ENCODE results near the gene DARS2. TPM values are rescaled to one million over a fixed set of nuclear protein-coding genes. Genes with fewer than 3 reads are reported as not detected.

The DARS2 gene
- total and polyA plus RNA-seq, 4 experiments from 2014 or later: 3.6 to 13.5 (median 11.5) TPM

GRCh38 chr1:173869021-173869359 is 44.5 kb downstream of the DARS2 start:
- intact Hi-C loops (cut with micrococcal nuclease): loop anchor here (2.0 to 10.0 kb wide), 5 partner anchors 348 to 1153 kb away; partner anchors contain the start of gene MRPS14
- CTCF ChIA-PET (ENCODE audit: partially characterized antibody): interaction anchor here (1.3 to 2.0 kb wide), 6 partner anchors 12 to 440 kb away, joined by 3 to 5 read pairs (median 4); partner anchors contain the start of gene DARS2
- peaks cover 81% of the 10 kb centered on the region for H3K4me1 ChIP-seq (ENCODE audit: insufficient read depth, low read length)

DNA sequence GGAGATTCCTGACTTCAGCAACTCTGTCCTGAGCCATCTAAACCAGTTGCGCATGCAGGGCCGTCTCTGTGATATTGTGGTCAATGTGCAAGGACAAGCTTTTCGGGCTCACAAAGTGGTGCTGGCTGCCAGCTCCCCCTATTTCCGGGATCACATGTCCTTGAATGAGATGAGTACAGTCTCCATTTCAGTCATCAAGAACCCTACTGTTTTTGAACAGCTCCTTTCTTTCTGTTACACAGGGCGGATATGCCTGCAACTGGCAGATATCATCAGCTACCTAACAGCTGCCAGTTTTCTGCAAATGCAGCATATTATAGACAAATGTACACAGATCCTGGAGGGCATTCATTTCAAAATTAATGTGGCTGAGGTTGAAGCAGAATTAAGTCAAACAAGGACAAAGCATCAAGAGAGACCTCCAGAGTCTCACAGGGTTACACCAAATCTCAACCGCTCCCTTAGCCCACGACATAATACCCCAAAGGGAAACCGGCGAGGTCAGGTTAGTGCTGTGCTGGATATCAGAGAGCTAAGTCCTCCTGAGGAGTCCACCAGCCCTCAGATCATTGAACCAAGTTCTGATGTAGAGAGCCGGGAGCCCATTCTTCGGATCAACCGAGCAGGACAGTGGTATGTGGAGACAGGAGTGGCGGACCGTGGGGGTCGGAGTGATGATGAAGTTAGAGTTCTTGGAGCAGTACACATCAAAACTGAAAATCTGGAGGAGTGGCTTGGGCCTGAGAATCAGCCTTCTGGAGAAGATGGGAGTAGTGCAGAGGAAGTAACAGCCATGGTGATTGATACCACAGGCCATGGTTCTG is 46.0 kb downstream of the DARS2 start:
- Histone ChIP-seq H3K36me3 (ENCODE audit: insufficient read depth, low read length) (peaks cover 14% of the 10 kb centered on the region), H3K4me3 (ENCODE audit: low read length in 2 of 2) (peak overlapping the region in 1 of 2 donors; percentile 5), H3K9me3 (ENCODE audit: control insufficient read depth in 1 of 2, low read length in 2 of 2) (no peaks in the 10 kb centered on the region), H3K27me3 (ENCODE audit: insufficient read depth, low read length) (no peaks in the 10 kb centered on the region), H3K4me1 (ENCODE audit: insufficient read depth, low read length) (peaks cover 66% of the 10 kb centered on the region), H3K27ac (ENCODE audit: low read depth, low read length) (peak overlapping the region; percentile 89)
- Mint-ChIP-seq H3K36me3 (peaks cover 35 to 52% of the 10 kb centered on the region in 2 donors), H3K27ac (peak overlapping the region; percentile 88 to 99 (median 97)), H3K9me3 (peaks cover 0 to 8% (median 0%) of the 10 kb centered on the region in 8 donors), H3K4me3 (peak overlapping the region; percentile 69 to 96 (median 77)), H3K27me3 (no peaks in the 10 kb centered on the region), H3K4me1 (peaks cover 43 to 74% (median 51%) of the 10 kb centered on the region in 4 donors)
- peak; percentile 37 to 66 (median 46) for DNase-seq
- CTCF ChIA-PET (ENCODE audit: partially characterized antibody): interaction anchor here (1.1 to 1.2 kb wide), 4 partner anchors 19 to 1126 kb away, joined by 3 to 4 read pairs (median 3); partner anchors contain the start of gene DARS2
- intact Hi-C loops (cut with micrococcal nuclease): no loop called here
- POLR2A ChIA-PET (ENCODE audit: partially characterized antibody): interaction anchor here (0.9 to 7.0 kb wide), 7 partner anchors 20 to 1153 kb away, joined by 3 to 81 read pairs (median 40); partner anchors contain the start of genes CACYBP, CENPL, DARS2 and KLHL20

More at GRCh38 chr1:173869021-173869359, 44.5 kb downstream of the DARS2 start:
- H3K4me3 Mint-ChIP-seq: peak overlapping the region; percentile 93 to 99 (median 96)
- Histone ChIP-seq H3K27ac (ENCODE audit: low read depth, low read length) (peak overlapping the region; percentile 89), H3K4me3 (ENCODE audit: low read length in 2 of 2) (peak overlapping the region; percentile 71 to 79), H3K27me3 (ENCODE audit: insufficient read depth, low read length) (no peaks in the 10 kb centered on the region), H3K9me3 (ENCODE audit: control insufficient read depth in 1 of 2, low read length in 2 of 2) (no peaks in the 10 kb centered on the region), H3K36me3 (ENCODE audit: insufficient read depth, low read length) (peaks cover 28% of the 10 kb centered on the region)
- H3K9me3 Mint-ChIP-seq: peaks cover 0 to 8% (median 0%) of the 10 kb centered on the region in 8 donors
- peaks cover 45 to 62% of the 10 kb centered on the region in 2 donors for H3K36me3 Mint-ChIP-seq
- peak overlapping the region; percentile 94 to 99 (median 97) for H3K27ac Mint-ChIP-seq
- peaks cover 55 to 89% (median 65%) of the 10 kb centered on the region in 4 donors for H3K4me1 Mint-ChIP-seq
- H3K27me3 Mint-ChIP-seq: no peaks in the 10 kb centered on the region
- POLR2A ChIA-PET (ENCODE audit: partially characterized antibody): interaction anchor here (0.8 to 7.0 kb wide), 21 partner anchors 9 to 1336 kb away, joined by 3 to 81 read pairs (median 6); partner anchors contain the start of genes CACYBP, CENPL, DARS2 and KLHL20
- no peak for DNase-seq

GRCh38 chr1:173871091-173871490 is 46.6 kb downstream of the DARS2 start:
- peak overlapping the region; percentile 89 for H3K27ac ChIP-seq (ENCODE audit: low read depth, low read length)
- peaks cover 36 to 68% (median 45%) of the 10 kb centered on the region in 4 donors for H3K4me1 Mint-ChIP-seq
- intact Hi-C loops (cut with micrococcal nuclease): no loop called here

DNA sequence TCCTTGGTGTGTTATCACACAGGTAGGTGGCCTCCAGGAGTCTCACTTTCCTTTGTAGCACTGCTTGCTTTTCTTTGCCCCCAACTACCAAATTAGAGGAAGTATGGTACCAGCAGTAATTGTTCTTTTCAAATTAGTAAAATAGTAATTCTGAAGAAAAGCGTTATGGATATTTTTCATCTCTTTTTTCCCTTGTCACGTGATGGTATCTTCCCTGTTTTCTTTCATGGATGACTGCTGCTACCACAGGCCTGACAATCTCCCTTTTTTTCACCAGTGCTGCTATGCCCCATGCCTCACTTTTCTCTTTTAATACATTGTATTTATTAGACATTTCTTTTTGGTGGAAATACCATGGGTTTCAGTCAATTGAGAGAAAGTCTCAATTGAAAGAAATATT is 47.0 kb downstream of the DARS2 start:
- Histone ChIP-seq H3K27ac (ENCODE audit: low read depth, low read length) (peak overlapping the region; percentile 89), H3K4me3 (ENCODE audit: low read length in 2 of 2) (no peak overlapping the region), H3K4me1 (ENCODE audit: insufficient read depth, low read length) (peaks cover 56% of the 10 kb centered on the region), H3K27me3 (ENCODE audit: insufficient read depth, low read length) (no peaks in the 10 kb centered on the region), H3K9me3 (ENCODE audit: control insufficient read depth in 1 of 2, low read length in 2 of 2) (no peaks in the 10 kb centered on the region), H3K36me3 (ENCODE audit: insufficient read depth, low read length) (peaks cover 10% of the 10 kb centered on the region)
- Mint-ChIP-seq H3K9me3 (peaks cover 0 to 8% (median 0%) of the 10 kb centered on the region in 8 donors), H3K27me3 (no peaks in the 10 kb centered on the region), H3K4me3 (peak overlapping the region in 6 of 8 donors; percentile 7 to 96 (median 52)), H3K27ac (peak overlapping the region; percentile 64 to 99 (median 95)), H3K4me1 (peaks cover 32 to 64% (median 41%) of the 10 kb centered on the region in 4 donors), H3K36me3 (peaks cover 31 to 52% of the 10 kb centered on the region in 2 donors)
- DNase-seq: no peak
- intact Hi-C loops (cut with micrococcal nuclease): no loop called here
- ChIA-PET POLR2A (ENCODE audit: partially characterized antibody) (interaction anchor here (1.7 to 7.0 kb wide), 2 partner anchors 155 to 395 kb away, joined by 4 to 56 read pairs; partner anchors contain the start of gene KLHL20), CTCF (ENCODE audit: partially characterized antibody) (interaction anchor here (1.2 kb wide), 1 partner anchor 51 kb away, joined by 3 read pairs; no protein-coding TSS in a partner anchor)

More at GRCh38 chr1:173871091-173871490, 46.6 kb downstream of the DARS2 start:
- ChIA-PET CTCF (ENCODE audit: partially characterized antibody) (interaction anchor here (1.1 to 1.2 kb wide), 3 partner anchors 47 to 1126 kb away, joined by 3 to 4 read pairs (median 3); partner anchors contain the start of gene DARS2), POLR2A (ENCODE audit: partially characterized antibody) (interaction anchor here (1.7 to 7.0 kb wide), 2 partner anchors 155 to 395 kb away, joined by 4 to 56 read pairs; partner anchors contain the start of gene KLHL20)
- Histone ChIP-seq H3K4me3 (ENCODE audit: low read length in 2 of 2) (peak overlapping the region in 1 of 2 donors; percentile 5), H3K4me1 (ENCODE audit: insufficient read depth, low read length) (peaks cover 60% of the 10 kb centered on the region), H3K36me3 (ENCODE audit: insufficient read depth, low read length) (peaks cover 12% of the 10 kb centered on the region), H3K27me3 (ENCODE audit: insufficient read depth, low read length) (no peaks in the 10 kb centered on the region), H3K9me3 (ENCODE audit: control insufficient read depth in 1 of 2, low read length in 2 of 2) (no peaks in the 10 kb centered on the region)
- H3K27ac Mint-ChIP-seq: peak overlapping the region; percentile 88 to 99 (median 97)
- no peak for DNase-seq
- peaks cover 34 to 52% of the 10 kb centered on the region in 2 donors for H3K36me3 Mint-ChIP-seq
- peaks cover 0 to 8% (median 0%) of the 10 kb centered on the region in 8 donors for H3K9me3 Mint-ChIP-seq
- no peaks in the 10 kb centered on the region for H3K27me3 Mint-ChIP-seq
- H3K4me3 Mint-ChIP-seq: peak overlapping the region in 7 of 8 donors; percentile 69 to 96 (median 78)

- H3K4me1 Mint-ChIP-seq: peaks cover 8 to 19% (median 12%) of the 10 kb centered on the region in 4 donors
- H3K9me3 Mint-ChIP-seq: no peaks in the 10 kb centered on the region
- CTCF ChIA-PET (ENCODE audit: partially characterized antibody): interaction anchor here (1.4 kb wide), 1 partner anchor 11 kb away, joined by 3 read pairs; no protein-coding TSS in a partner anchor
- Histone ChIP-seq H3K27ac (ENCODE audit: low read depth, low read length) (no peak overlapping the region), H3K36me3 (ENCODE audit: insufficient read depth, low read length) (peaks cover 5% of the 10 kb centered on the region), H3K9me3 (ENCODE audit: control insufficient read depth in 1 of 2, low read length in 2 of 2) (no peaks in the 10 kb centered on the region), H3K4me3 (ENCODE audit: low read length in 2 of 2) (no peak overlapping the region), H3K4me1 (ENCODE audit: insufficient read depth, low read length) (peaks cover 16% of the 10 kb centered on the region), H3K27me3 (ENCODE audit: insufficient read depth, low read length) (no peaks in the 10 kb centered on the region)
- H3K36me3 Mint-ChIP-seq: peaks cover 53 to 55% of the 10 kb centered on the region in 2 donors
- no peaks in the 10 kb centered on the region for H3K27me3 Mint-ChIP-seq
- no peak for DNase-seq
- intact Hi-C loops (cut with micrococcal nuclease): no loop called here
- H3K27ac Mint-ChIP-seq: peak overlapping the region in 1 of 7 donors; percentile 64
- POLR2A ChIA-PET (ENCODE audit: partially characterized antibody): no interaction called here
- no peak overlapping the region for H3K4me3 Mint-ChIP-seq
These were observed 52.3 kb downstream of the DARS2 start for GRCh38 chr1:173876732-173877131.

- H3K4me1 Mint-ChIP-seq: peaks cover 2 to 9% (median 6%) of the 10 kb centered on the region in 4 donors
- no peak for DNase-seq
- Histone ChIP-seq H3K9me3 (ENCODE audit: control insufficient read depth in 1 of 2, low read length in 2 of 2) (no peaks in the 10 kb centered on the region), H3K4me1 (ENCODE audit: insufficient read depth, low read length) (peaks cover 3% of the 10 kb centered on the region), H3K27me3 (ENCODE audit: insufficient read depth, low read length) (no peaks in the 10 kb centered on the region), H3K36me3 (ENCODE audit: insufficient read depth, low read length) (peaks cover 5% of the 10 kb centered on the region), H3K4me3 (ENCODE audit: low read length in 2 of 2) (no peak overlapping the region), H3K27ac (ENCODE audit: low read depth, low read length) (no peak overlapping the region)
- H3K27me3 Mint-ChIP-seq: no peaks in the 10 kb centered on the region
- H3K4me3 Mint-ChIP-seq: no peak overlapping the region
- peaks cover 48 to 50% of the 10 kb centered on the region in 2 donors for H3K36me3 Mint-ChIP-seq
- CTCF ChIA-PET (ENCODE audit: partially characterized antibody): no interaction called here
- H3K9me3 Mint-ChIP-seq: no peaks in the 10 kb centered on the region
- POLR2A ChIA-PET (ENCODE audit: partially characterized antibody): interaction anchor here (1.0 to 1.2 kb wide), 2 partner anchors 9 to 10 kb away, joined by 3 read pairs; partner anchors contain the start of gene ZBTB37
- peak overlapping the region in 1 of 7 donors; percentile 6 for H3K27ac Mint-ChIP-seq
- intact Hi-C loops (cut with micrococcal nuclease): no loop called here
These were observed 53.8 kb downstream of the DARS2 start for GRCh38 chr1:173878251-173878650.
